ENCODE data around the gene MEDAG.

Gene MEDAG

DNA sequence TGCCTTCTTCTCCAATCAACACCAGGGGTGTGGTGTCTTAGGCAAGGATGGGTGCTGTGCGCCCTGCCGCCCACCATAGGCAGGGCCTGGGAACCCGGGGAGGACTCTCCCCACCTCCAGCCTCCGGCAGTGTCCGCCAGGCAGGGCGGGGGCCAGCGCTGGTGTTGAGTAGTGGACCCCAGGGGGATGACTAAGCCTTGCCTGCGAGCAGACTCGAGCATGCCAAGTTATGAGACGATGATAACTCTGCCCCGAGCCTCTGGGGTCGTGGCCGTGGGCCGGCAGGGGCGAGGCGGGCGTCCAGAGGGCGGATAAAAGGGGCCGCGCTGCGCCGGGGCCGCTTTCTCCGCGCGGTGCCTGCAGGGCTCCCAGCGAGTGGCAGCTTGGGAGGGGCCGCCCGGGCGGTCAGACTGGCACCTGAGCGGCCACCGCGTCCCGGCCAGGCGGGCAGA, at the start of gene MEDAG:
TSS of gene MEDAG (plus strand) at position 340 of the 452 bp plus-strand sequence. CDS start 245 bp downstream, outside the sequence.
- no peak for ATAC-seq

DNA sequence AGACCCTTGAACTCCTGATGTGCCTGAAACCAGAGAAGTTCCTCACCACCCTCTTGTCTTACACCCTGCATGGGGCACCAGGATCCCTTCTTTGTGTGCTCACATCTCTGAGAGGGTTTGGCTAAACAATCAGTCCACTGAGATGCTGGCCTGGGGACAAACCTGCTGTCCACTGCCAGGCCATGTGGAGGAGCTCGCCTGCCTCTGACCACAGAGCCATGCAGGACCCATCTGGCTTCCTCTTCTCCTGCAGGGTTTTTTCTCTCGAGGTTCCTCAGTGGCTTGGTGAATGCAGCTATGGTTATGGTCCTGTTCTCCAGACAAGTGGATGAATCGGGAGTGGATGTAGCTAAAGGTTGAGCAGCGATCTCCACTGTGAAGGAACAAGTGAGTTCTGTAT, 49.1 kb upstream of the MEDAG start:
- no peak for DNase-seq

More for the DNA sequence above, at the start of gene MEDAG:
- DNase-seq: no peak

DNA sequence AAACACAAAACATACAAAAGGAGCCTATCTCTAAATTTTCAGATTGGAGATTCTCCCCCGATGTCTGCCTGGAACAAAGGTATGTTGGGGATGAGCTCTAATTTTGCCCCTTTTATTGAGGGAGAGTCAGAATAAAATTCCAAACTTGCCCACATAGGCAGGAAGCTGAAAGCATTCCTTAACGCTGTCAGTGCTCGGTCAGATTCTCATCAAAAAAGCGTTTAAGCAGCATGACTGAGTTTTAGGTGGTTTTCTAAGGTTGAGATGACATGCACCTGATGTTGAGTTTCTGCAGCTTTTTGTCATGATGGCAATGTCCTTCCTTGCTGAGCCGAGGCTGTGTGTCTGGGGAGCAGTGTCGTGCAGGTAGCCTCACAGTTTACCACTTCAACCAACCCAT, 48.4 kb upstream of the MEDAG start:
- ATAC-seq (no peak), DNase-seq (no peak)

More for the DNA sequence above, 49.1 kb upstream of the MEDAG start:
- ATAC-seq: no peak

DNA sequence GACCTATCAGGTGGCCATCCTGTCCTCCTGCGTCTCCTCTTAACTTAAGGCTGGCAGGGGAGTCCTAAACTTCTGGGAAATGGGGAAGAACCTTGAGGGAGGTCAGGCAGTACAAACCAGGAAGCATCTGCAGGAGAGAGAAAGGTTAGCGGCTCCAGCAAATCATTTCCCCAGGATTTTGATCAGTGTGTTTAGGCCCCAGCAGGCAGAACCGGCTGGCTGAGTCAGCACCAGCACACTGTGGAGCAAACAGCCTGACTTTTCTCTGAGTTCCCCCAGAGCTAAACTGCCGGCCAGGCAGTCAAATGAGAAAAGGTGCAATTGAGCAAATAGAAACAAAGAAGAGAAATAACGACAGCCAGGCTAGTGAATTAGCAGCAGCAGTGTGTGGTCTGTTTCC, 46.7 kb upstream of the MEDAG start:
- DNase-seq (no peak), ATAC-seq (no peak)

DNA sequence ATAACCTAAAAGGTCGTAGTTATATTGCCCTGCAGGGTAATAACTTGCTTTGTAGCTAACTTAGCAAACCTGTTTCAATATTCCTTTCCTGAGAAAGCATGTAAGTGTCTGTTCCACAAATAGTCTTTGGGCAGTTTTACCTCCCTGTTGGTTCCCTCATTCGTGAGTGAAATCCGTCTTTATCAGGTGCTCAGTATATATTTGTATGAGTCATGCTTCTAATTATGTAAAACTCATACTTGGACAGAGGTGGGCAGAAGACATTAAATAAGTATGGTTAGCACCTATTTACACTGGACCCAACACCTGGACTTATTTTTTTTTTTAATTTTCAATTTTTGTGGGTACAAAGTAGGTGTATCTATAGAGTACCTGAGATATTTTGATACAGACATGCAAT, 44.9 kb upstream of the MEDAG start:
- DNase-seq (no peak), ATAC-seq (no peak)

DNA sequence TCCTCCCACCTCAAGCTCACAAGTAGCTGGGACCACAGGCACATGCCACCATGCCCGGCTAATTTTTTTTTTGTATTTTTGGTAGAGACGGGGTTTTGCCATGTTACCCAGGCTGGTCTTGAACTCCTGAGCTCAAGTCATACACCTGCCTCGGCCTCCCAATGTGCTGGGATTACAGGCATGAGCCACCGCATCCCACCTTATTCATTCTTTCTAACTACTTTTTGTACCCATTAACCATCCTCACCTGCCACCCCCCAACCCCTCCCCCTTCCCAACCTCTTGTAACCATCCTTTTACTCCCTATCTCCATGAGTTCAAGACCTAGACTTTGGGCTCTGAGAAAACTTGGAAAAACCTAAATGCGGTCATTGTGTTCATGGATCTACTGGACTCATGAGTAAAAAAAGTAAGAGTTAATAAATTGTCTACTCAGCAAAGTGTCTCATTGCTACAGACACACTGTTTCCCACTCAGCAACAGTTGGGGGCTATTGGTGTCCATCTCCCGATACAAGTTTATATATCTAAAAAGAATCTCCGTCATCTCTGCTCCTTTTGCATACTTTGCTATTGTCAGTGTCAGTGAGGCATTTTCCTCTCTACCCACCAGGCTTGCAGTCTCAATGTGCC, 44.1 kb upstream of the MEDAG start:
- ATAC-seq: no peak

DNA sequence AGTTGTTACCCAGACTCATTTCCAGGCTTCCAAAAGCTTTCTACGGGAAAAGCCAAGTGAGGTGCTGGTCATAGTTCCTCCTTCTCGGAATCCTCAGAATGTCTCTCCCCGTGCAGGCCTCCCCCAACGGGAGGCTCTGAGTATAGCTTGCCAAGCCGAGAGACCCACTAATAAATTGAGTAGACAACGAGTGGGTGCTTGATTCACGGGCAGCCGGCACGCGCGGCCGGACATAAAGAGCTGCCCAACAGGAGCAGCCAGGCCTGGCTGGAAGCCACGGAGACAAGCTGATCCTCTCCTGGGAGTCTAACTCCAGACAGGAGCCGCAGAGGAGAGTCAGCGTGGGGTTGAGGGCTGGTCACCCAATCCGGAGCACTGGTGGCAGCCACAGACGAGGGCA, 43.4 kb upstream of the MEDAG start:
- no peak for ATAC-seq

More for the DNA sequence above, 44.1 kb upstream of the MEDAG start:
- DNase-seq: no peak

DNA sequence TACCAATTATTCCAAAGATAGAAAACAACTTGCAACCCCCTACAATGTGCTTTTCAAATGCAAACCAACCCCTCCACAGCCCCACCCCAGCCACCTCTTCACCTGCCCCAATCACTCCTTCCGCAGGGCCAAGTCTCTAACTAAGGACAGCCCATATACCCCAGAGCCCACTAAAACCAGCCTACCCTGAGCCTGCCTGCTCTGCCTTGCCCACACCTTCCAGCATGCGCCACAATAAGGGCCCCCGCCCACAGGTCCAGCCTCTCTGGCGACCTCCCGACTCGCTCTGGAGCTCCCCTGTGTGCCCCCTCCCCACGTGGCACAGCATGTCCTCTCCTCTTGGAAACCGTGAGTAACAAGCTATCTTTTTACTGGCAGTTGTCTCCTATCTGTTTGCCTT, 42.8 kb upstream of the MEDAG start:
- no peak for ATAC-seq
- no peak for DNase-seq

More for the DNA sequence above, 43.4 kb upstream of the MEDAG start:
- DNase-seq: no peak

DNA sequence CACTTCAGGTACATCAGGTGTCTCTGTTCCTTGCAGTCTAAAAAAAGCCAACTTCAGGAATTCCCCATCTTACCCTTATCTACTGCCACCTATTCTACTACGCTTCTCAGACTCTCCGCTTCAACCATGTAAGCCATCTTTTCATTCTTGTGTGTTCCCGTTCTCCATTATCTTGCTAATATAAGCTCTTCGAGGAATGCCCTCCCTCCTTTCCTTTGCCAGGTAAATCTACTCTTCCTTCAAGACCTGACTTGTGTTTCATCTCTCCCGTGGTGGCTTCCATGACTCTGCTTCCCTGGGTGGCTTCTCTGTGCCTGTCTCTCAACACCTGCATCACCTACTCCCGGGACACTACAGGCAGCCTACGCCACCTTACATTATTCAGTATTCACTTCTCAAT, 42.3 kb upstream of the MEDAG start:
- ATAC-seq (no peak), DNase-seq (no peak)

DNA sequence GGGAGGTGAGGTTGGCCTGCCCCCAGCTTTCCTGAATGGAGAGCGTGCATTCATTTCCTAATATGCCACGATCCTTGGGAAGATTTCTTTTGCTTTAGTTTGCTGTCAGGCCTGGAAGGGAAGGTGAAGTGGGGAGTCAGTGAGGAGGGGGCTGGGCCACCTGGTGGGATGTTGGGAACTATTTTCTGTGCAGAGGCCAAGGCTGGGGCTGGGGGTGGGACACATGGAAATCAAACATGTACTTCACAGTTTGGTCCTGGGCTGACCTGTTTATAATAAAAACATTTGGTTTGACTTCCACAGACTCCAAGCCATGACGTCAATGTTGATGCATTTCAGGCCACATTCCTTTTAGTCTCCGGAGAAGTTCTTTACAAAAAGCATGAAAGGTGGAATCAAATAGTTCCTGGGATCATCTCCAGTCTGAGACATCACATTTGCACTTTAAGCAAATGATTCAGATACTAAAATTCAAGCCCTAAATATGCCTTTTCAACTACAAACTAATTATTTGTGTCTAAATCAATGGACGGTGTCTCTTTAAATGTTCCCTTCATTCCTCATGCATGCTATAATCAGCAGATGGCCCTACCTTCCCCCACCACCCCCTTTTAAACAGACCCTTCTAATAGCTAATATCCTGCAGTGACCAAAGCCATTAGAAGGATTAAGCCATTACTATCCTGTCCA, 41.5 kb upstream of the MEDAG start:
- ATAC-seq: no peak
- DNase-seq: no peak

DNA sequence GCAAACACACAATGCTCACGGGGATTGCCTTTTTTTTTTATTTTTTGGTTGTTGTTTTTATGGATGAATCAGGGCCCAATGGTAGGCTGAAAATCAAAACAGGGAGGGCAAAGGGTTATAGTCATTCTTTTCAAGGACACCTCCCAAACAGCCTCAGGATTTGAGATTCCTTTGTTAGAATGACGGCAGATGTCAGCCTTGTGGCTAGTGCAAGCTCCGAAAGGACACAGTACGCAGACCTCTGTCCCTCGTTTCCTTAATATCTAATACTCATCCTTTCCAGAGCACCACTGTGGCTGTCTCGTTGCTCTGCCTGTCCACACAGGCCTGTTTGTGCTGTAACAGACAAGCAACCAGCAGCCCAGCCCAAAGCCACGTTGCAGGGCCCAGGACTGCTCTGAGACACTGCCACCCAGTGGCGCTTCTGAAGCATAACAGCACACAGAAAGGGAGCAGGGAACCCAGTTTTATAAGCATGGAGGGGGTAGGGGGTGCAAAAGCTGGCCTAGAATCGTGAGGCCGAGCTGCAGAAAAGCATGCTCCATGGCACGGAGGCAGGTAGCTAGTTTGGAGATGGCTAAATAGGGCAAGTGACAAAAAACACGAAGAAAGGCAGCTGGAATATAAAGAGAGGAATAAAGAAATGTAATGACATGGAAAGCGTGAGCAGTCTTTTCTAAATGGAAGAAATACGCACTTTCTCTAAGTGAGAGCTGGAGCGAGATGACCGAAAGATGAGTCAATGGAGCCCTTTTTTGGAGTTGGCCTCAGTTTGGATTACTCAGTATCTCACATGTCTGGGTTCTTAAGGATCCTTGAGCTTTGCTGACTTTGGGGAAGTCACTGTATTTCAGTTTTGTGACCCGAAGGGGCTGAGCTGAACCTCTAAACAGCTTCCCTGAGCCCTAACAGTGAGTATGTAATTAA, 40.7 kb upstream of the MEDAG start:
- ATAC-seq: peak; percentile 84
- DNase-seq: peak; percentile 60

DNA sequence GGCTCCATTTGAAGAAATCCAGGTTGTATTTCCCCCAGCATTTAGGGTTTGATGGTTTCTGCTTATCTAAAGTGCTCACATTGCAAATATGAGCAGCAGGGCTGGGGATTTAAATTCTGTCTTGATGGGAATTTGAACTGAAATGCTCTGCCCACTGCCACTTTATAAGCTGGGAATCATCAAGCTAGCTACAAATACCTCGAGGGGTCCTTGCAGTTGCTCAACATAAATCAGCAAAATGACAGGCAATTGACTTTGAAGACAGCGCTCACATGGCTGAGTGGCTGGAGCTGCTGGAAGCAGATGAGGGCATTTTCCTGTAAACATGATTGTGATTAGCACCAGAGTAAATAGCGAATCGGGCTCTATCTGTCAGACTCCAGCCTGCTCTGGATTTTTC, 39.4 kb upstream of the MEDAG start:
- no peak for ATAC-seq
- no peak for DNase-seq

DNA sequence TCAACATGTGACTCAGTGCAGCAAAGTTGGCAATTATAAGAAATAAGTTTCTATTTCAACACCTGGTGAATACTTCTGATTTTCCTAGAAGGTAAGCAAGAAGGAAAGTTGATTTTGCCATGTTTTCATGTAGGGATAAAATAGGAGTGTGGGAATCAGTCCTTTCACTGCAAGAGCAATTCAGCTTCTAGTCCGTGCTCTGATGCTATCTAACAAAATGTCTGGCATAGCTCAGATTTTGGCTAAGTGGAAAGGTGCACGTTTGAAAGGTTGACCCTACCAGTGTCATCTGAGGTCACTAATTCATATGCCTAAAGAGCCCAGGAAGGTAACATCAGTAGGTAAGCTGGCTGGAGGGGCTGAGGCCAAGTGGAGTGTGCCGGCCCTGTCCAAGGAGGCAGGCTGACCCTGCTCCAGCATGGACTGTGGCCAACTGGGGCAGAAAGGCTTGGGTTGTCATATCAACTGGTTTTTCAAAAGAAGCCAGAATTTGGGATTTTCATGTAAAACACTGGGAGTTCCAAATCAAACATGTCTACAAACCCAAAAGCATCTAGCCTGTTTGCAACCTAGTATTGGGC, 38.9 kb upstream of the MEDAG start:
- no peak for DNase-seq
- ATAC-seq: no peak

DNA sequence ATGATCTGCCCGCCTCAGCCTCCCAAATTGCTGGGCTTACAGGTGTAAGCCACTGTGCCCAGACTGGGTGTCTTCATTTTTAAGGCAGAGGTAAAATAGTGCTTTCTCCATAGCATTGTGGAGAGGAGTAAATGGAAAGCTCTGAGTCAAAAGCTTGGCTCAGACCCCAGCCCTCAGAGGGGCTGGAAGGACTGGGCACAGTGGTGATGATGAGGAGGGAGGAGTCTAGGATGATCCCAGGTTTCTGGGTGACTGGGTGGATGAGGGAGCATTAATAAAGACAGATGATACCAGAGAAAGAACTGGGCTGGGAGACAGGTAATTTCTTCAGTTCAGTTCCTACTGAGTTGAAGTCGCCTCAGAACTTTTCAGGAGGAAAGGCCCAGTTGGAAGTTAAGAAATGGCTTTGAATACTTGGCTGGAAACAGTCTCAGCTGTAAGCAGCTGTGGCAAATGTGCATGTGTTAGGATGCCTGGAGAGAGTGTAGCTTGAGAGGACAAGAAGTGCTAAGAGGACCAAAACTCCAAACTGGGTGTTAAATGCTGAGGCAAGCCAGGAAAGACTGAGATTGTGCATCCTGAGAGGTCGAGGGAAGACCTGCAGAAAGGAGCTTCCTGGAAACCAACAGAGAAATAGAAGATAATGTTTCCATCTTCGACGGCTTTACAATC, 37.1 kb upstream of the MEDAG start:
- DNase-seq (no peak), ATAC-seq (no peak)

DNA sequence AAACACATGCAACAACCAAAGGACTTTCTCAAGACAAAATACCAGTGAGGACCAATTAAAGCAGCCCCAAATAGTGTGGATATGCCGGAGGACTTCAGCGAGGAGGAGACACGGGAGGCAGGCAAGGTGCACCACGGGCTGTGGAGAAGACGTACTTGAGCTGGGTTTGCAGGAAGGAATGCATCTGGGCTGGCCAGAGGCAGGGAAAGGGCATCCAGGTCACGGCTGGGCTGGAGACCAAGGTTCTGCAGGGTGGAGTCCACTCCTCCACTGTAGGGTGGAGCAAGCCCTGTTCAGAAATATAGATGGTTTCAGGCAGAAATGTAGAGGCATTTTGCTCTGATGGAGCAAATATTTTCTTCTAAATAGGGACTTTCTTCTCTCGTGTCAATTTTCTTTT, 36.6 kb upstream of the MEDAG start:
- DNase-seq (no peak), ATAC-seq (no peak)

DNA sequence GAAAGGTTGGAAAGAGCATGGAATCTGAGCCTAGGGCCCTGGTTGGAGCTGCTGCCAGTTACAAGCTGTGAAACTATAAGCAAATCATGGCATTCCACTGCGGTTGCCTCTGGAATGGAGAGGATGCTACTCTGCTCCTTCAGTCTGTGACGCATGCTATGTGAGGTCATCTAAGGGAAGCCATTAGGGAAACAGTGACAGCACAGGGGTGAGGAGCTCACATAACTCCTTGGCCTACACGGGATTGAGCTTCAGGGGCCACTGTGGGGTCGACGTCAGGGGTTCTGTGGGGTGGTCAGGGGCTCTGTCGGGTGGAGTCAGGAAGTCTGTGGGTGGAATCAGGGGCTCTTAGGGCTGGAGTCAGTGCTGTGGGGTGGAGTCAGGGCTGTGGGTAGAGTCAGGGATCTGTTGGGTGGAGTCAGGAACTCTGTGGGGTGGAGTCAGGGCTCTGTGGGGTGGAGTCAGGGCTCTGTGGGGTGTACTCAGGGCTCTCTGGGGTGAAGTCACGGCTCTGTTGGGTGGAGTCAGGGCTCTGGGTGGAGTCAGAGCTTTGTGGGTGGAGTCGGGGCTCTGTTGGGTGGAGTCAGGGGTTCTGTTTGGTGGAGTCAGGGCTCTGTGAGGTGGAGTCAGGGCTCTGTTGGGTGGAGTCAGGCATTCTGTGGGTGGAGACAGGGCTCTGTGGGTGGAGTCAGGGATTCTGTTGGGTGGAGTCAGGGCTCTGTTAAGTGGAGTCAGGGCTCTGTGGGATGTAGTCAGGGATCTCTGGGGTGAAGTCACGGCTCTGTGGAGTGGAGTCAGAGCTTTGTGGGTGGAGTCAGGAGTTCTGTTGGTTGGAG, 35.8 kb upstream of the MEDAG start:
- ATAC-seq: peak; percentile 58
- peak; percentile 27 for DNase-seq

DNA sequence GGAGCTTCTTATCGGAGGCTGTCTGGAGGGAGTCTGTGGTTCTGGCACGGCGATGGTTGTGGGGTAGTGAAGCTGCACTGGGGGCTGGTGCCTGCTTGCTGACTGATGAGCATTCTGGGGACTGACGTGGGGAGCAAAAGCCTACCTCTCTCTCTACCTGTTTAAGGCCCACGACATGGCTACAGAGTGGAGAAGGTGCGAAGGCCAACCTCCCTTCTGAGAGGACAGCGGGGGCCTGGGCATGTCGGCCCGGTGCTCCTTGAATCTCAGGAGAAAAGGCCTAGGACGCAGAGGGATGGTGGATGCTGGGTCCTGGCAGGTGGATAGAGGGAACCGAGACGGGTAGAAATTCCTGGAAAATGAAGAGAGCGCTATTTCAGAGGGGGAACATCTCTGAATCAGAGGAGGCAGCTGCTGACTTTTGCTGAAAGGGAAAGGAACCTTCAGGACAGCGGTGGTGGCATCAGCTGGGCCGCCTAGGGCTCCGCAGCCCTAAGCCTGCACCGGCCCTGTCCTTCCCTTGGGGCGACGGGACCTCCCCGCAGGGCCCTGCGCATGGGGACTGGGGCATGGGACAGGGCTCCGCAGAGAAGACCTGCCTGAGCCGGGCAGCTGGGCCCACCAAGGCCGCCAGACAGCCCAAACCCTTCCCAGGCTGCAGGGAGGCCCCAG, 35.0 kb upstream of the MEDAG start:
- DNase-seq (no peak), ATAC-seq (no peak)

DNA sequence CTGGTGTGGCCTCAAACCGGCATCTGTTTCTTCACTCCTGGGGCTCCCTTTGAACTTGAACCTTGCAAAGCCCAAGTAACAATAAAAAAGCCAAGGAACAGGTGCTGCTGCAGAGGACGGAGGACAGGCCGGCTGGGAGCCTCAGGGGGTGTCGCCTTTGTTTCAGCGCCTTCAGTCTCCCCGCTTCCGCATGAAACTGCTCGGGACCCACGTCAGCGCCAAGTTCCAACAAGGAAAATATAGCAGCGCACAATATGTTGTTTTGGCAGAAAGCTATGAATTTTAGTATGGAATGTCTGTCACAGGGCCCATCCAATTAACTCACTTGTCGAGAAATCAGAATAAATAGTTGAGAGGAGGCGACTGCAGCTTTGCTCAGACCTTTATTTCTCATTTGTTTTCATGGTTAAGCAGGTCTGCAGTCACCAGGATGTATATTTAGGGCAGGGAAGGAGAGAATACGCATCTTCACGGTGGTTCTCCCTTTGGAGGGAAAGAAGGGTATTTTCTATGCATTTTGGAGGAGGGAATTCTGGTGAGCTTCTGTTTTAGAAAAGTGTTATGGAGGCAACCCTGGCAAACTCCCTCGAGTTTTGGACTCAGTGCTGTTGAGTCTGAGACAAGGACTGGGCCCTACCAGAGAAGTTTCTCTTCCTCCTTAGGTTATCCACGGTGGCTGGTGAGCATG, 34.3 kb upstream of the MEDAG start:
- no peak for ATAC-seq
- no peak for DNase-seq

DNA sequence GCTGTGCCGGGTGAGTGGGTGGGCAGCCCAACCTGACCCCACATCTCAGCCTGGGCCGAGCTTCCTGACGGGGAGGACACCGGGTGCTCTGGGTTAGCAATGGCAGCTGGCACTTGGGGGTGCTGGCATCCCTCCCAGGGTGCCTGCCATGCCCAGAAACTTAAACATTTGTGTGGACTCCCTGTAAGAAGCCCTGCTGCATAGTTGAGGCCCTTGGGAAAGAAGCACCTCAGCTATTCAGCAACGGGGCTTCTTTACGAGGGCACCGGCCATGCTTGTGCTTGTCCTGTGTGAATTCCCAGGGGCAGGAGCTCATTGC, 33.8 kb upstream of the MEDAG start:
- ATAC-seq: no peak
- DNase-seq: no peak

All from stimulated activated naive CD8-positive, alpha-beta T cell treated with anti-CD3 and anti-CD28 coated beads, Interleukin-15, Interleukin-2, amounts not matched to agents 100 U/mL and 50 U/mL, for 24 hours (primary cell).